ENCODE data around the gene GCC2.
"Not testable (repeated sequence)": the region's sequence is repeated elsewhere in the genome, so short reads cannot be mapped to it uniquely, and the experiment has no call there.

GCC2 gene

DNA sequence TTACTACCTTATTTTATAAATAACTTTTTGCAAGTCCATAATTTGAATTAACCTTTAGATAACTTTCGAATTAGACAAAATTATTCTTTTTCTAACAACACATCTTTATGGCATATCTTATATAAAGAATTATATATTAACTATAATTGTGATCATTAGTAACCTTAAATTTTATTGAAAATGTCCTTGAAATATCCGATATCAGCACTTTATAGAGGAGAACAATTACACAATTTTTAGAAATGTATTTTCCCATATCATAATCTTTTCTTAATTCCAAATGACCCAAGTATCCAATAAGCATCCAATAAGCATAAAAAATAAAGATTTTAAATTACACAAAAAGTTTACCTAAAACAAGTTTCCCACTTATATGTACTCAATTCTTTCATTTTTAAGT lies 7.3 kb upstream of the GCC2 start:
- no peak for DNase-seq (ENCODE audit: low read depth)

DNA sequence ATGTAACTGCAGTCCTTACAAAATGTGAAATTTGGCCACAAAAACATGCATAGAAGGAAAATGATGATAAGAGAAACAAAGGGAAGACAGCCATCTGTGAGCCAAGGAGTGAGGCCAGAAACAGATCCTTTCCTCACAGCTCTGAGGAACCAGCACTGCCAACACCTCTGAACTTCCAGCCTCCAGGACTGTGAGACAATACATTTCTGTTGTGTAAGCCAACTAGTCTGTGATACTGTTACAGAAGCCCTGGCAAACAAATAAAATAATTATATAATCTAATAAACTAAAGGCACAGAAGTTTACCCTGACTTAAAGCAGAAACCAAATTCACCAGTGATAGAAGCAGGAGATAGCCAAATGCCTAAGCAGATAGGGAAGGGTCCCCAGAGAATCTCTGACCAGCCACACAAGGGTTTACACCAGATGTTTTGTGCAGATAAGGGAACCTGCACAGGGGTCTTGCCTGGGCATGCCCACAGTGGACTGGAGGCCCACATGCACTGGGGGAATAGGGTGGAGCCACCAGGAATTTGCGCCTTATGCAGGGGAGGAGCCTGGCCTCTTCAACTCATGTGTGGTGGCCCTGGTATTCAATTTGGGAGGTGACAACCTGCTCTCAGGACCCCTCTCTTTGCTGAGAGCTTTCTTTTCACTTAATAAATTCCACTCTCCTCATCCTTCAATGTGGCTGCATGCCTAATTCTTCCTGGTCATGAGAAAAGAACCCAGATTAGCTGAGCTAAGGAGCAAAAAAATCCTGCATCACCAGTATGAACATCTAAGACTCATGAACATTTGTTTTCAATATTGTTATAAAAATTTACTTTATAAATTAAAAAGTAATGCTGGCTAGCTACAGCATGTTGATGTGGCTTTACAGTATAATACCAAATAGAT lies 3.8 kb upstream of the GCC2 start:
- no peak for DNase-seq (ENCODE audit: low read depth)

DNA sequence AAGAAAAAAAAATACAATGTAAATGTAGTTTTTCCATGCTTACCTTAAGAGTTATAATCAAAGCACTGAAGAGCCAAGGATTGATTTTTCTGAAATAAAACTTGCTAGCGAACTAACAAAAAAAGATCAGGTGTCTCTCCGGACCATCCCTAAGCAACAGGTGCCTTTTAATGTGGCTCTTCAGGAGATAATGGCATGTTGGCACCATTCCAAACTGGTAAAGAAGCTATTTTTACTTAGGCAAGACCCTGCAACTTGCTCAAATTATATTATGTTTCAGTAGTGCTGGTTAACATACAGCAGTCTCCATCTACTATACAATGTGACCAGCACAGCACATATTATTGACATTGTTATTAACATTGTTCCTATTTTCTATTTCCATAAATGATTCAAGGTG lies 2.3 kb upstream of the GCC2 start:
- DNase-seq (ENCODE audit: low read depth) = no peak

DNA sequence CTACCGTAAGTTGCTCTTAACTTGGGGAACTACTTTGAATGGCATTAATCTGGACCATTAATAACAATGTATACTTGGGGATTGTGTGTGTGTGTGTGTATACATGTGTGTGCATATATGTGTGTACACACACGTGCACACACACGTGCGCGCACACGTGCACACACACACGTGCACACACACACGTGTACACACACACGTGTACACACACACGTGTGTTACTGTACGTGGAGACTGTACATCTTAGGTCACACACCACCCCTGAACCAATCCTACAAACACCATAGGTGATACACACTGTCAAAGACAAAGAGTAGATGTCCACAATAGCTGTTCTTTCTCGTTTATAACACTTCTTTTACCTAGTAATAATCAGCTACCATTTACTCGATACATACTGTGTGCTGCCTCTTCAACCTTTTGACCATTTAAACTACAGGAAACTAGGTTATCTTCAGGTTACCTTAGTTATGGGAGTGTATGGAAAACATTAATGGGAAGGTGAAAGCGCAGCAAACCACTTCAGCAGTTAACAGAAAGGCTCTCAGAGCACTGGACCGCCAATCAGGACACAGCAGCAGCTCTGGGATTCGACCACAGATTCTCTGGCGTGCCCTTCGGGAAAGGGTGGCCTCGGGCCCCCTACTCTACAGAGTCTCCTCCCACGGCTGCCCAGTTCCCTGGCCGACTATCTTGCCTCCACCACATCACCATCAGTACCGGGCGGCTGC lies 894 bp upstream of the GCC2 start:
- DNase-seq (ENCODE audit: low read depth) = no peak

DNA sequence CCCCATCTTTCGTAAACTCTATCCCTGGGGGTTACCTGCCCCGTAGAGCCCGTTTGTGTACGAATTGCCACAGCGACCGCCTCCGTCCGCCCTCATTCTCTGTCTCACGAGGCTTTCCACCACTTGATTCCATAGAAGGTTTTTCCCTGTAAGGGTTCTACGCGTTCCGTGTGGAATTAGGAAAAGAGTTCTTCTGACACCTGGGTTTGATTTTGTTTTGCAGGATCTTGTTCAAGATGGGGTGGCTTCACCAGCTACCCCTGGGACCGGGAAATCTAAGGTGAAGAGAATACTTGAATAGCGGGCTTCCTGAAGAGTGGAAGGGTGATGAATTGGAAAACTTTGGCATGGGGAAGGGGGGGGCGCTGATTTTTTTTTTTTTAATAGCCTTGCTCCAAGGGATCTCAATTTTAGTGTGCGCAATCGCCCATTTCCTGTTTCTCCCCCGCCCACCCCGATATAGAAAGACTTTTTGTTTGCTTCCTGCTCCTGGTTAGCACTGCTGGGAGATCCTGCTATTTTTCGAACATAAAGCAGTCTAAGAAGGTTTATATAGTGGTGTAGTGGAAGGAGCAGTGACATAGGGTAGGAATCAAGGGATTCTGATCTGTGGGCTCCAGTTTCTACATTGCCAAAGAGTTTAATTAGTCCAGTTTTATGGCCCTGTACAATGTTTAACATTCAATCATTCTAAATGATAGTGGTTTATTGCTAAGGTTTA lies 564 bp downstream of the GCC2 start:
- peak; percentile 25 for DNase-seq (ENCODE audit: low read depth)

DNA sequence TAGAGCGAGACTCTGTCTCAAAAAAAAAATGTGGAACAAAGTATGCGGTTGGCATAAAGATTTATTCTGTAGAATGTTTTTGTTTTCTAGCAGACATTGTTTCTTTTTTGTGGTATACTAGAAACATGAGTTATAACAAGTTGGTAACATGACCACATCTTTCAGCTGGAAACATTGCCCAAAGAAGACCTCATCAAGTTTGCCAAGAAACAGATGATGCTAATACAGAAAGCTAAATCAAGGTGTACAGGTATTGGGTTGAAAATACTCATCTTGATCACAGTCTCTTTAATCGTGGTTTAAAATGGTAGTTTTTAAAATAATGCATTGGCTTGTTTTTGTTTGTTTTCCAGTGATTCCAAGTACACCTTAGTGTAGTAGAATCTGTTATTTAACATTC lies 1.9 kb downstream of the GCC2 start:
- no peak for DNase-seq (ENCODE audit: low read depth)

DNA sequence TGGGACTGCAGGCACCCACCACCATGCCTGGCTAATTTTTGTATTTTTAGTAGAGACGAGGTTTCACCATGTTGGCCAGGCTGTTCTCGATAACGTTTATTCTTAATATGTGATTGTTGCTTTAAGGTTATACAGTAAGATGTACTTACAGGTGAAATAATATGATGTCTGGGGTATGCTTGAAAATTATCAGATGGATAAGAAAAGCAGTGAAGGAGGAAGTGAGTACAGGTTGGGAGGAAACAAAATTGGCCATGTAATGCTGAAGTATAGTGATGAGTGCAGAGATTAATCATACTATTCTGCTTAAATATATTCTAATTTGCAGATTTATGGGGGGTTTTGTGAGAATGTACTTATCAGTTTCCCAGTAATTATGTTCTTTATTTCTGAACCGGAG lies 3.0 kb downstream of the GCC2 start:
- no peak for DNase-seq (ENCODE audit: low read depth)

DNA sequence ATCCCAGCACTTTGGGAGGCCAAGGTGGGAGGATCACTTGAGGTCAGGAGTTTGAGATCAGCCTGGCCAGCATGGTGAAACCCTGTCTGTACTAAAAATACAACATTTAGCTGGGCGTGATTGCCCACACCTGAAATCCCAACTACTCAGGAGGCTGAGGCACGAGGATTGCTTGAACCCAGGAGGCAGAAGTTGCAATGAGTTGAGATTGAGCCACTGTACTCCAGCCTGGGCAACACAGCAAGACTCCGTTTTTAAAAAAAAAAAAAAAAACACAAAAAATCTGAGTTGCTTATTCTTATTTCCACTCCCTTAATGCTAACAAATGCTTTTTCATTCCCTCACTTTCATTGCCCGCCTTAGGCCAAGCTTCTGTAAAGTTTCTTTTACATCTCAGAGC lies 4.5 kb downstream of the GCC2 start:
- not testable (repeated sequence) for DNase-seq (ENCODE audit: low read depth)

DNA sequence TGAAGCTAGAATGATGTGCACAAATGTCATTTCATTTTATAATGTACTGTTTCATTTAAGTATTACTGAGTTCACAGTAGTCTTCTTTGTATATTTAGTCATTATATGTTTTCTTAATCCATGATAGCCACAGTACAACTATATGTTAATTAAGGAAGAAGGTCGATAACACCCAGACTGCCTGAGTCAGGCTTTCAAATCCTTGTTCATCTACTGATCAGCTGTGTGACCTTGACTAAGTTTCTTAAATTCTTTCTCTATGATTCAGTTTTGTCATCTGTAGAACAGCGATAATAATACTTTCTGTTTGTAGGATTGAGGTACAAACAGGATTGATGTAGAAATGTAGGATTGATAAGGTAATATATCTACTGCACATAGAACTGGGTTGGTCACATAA lies 5.4 kb downstream of the GCC2 start:
- DNase-seq (ENCODE audit: low read depth) = peak; percentile 35

DNA sequence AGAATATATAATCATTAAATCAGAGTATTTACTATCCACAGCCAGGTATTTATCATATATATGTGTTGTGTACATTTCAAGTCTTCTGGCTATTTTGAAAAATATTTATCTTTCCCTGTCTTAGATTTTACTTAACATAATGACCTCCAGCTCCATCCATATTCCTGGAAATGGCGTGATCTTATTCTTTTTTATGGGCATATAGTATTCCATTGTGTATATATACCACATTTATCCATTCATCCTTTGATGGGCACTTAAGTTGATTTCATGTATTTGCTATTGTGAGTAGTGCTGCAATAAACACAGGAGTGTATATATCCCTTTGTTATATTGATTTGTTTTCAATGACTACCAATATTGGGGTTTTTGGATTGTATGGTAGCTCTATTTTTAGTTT lies 6.6 kb downstream of the GCC2 start:
- DNase-seq (ENCODE audit: low read depth) = no peak

DNA sequence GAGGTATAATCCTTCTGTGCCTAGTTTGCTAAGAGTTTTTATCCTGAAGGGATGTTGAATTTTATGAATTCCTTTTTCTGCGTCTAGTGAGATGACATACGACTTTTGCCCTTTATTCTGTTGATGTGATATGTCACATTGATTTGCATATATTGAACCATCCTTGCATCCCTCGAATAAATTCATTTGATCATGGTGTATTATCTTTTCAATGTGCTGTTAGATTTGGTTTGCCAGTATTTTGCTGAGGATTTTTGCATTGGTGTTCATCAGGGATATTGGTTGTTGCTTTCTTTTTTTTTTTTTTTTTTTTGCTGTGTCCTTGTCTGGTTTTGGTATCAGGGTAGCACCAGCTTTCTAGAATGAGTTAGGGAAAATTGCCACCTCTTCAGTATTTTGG lies 9.1 kb downstream of the GCC2 start:
- DNase-seq (ENCODE audit: low read depth) = no peak

DNA sequence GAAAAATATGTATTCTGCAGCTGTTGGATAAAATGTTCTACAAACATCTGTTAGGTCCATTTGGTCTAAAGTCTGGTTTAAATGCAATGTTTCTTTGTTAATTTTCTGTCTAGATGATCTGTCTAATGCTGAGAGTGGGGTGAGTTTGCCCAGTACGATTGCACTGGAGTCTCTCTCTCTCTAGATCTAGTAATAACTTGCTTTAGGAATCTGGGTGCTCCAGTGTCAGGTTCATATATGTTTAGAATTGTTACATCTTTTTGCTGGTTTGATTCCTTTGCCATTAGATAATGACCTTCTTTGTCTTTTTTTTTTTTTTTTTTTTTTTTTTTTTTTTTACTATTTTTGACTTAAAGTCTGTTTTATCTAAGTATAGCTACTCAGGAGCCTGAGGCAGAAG lies 10.4 kb downstream of the GCC2 start:
- no peak for DNase-seq (ENCODE audit: low read depth)

DNA sequence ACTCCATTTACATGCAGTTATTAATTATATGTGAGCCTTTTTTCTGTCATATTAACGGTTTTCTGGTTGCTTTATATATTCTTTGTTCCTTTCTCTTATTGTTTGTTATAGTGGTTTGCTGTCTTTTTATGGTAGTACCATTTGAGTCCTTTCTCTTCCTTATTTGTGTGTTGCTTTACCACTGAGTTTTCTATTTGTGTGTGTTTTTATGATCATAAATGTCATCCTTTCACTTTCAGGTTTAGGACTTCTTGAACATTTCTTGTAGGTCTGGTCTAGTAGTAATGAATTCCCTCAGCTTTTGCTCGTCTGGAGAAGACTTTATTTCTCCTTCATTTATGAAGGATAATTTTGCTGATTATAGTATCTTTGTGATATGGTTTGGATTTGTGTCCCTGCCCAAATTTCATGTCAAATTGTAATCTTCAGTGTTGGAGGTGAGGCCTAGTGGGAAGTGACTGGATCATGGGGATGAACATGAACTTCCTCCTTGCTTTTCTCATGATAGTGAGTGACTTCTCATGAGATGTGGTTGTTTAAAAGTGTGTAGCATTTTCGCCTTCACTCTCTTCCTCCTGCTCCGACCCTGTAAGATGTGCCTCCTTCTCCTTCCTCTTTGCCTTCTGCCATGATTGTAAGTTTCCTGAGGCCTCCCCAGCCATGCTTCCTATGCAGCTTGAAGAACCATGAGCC lies 11.5 kb downstream of the GCC2 start:
- no peak for DNase-seq (ENCODE audit: low read depth)

DNA sequence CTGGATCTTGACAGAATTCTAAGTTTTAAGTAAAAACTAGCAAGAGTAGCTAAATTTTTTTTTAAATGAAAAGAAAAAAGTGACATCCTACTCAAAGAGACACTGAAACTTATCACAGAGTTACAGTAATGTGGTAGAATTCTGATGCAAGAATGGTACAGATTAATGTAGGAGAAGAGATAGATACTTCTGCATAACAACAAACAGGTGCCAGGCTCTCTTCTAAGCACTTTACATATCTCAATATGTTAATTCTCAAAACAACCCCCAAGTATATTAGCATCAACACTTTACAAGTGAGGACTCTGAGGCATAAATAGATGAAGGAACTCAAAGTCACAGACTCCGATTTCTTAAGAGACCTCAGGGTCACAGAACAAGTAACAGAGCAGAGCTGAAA lies 28.1 kb downstream of the GCC2 start:
- DNase-seq (ENCODE audit: low read depth) = no peak

DNA sequence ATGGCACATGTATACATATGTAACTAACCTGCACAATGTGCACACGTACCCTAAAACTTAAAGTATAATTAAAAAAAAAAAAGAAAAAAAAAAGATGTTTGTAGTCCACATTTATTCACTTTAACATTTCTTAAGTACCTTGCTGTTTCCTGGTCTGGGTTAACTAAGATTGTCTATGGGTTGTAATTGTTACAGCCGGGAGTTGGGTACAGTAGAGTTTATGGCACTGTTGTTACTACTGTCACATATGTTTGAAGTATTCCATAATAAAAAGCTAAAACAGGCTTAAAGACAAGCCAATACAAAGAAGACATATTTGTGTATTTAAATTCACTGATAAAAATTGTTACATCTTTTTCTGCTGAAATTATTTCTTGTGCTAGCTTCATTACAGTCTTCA lies 36.2 kb downstream of the GCC2 start:
- DNase-seq (ENCODE audit: low read depth) = no peak

DNA sequence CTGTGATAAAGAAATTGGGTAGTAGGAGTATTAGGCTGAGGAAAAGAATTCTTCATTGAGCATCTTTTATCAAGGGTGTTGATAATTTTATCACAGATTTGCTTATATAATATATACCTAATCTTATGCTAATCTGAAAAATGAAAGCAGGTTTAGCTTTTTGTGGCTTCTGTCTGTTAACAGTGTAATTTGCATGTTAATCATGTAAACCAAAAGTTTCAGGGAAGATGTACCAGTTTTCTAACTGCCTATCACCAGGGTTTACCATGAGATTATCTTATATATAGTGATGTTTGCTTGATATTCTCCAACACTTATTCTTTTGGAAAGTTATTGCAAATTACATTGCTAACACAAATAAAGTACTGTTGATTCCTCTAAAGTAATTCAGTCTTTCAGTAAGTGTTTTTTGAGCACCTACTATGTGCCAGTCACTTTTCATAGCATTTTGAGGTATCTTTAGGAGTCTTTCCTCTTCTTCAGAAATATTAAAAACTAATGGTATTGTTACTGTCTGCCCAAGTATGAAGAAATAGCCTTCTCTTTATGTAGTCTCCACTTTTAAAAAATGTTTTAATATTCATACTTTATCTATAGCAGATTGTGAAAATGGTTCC lies 41.6 kb downstream of the GCC2 start:
- DNase-seq (ENCODE audit: low read depth) = no peak

DNA sequence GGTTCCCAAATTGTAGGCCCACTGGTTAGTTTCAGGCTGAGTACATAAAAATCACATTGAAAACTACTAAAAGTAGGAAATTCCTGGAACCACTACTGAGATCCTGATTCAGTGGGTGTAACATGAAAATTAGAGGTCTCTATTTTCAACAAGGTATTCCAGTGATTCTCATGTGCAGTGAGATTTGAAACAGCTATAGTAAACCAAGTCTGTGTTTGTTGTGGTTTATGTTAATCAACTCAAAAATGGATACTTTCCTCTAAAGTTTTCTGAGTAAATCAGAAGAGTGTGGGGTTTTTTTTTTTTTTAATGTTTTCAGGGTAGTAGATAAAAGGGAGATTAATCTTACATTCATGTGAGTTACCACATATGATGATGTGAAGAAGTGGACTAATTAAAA lies 42.8 kb downstream of the GCC2 start:
- no peak for DNase-seq (ENCODE audit: low read depth)

DNA sequence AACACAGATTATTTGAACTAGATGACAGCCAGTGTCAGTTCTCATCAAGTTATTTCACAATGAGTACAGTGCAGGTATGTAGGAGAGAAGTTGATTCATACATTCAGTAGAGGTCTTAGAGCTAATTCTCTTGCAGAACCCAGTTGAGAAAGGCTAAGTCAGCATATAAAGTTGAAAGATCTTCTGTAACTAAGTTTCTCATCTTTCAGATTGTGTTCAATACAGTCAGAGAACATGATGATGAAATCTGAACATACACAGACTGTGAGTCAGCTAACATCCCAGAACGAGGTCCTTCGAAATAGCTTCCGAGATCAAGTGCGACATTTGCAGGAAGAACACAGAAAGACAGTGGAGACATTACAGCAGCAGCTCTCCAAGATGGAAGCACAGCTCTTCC lies 43.4 kb downstream of the GCC2 start:
- DNase-seq (ENCODE audit: low read depth) = peak; percentile 95

DNA sequence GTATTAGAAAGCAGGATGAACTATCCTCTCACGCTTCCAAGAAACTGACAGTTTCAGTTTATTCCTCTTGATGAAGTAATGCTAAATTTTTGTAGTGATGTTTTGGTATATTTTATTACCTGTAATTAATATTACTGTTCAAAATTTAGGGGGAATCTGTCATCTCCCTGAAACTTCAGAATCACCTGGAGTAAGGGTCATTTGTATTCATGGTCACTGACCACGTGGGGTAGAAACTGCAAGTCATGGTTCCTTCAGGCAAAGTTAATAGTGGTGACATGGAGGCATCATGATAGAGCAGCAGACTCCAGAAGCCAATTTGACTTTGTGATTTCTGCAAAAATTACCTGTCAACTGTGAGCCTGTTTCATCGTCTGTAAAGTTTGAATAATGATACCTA lies 47.2 kb downstream of the GCC2 start:
- not testable (repeated sequence) for DNase-seq (ENCODE audit: low read depth)

DNA sequence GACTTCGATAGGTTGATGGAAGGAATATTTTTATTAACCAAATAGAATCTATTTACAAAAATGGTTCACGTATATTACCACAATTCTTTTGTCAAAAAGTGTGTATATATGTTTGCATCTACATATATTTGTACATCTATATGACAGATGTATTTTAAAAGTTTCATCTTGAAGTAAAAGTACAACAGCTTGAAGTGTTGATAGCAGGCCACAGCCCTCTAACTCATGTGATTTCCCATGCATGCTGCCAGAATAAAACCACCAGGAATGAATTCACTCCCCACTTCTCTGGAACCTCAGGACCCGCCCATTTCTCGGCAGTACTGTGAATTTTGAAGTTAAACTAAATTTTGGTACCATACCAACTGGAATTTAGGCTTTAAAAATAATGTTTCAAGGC lies 58.6 kb downstream of the GCC2 start:
- DNase-seq (ENCODE audit: low read depth) = peak; percentile 34

DNA sequence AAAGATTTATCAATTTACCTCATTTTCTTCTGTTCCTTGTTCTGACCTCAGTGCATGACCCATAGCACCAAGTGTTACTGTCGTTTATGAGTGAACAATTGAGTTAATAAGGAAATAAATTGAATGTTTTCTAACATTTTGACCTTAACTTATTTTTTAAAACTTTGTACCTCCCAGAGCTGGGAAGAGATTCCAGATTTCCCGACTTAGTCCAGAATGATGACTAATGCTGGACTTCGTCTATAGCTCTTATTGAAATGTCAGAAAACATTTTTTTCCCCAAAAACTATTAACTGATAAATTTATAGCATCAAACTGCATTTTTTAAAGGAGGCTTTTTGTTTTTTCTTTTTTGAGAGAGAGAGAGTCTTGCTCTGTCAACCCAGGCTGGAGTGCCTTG lies 63.4 kb downstream of the GCC2 start:
- DNase-seq (ENCODE audit: low read depth) = not testable (repeated sequence)

DNA sequence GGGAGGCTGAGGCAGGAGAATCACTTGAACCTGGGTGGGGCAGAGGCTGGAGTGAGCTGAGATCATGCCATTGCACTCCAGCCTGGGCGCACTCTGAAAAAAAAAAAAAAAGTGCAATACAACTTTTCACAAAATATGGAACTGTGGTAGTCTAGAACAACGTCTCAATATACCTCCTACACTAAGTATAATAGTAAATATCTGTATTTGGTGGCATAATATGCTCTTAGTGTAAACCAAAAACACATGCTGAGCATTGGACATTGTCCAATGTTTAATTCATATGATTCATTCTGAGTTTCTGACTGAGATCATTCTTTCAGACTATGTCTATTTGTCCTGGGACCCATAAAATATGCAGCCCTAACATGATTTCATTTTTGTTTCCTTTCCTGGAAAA lies 65.5 kb downstream of the GCC2 start:
- DNase-seq (ENCODE audit: low read depth) = not testable (repeated sequence)

Measured in amniotic epithelial cell (primary cell).